Measurements from ENCODE around the gene LIMS1.
"Not testable (repeated sequence)": the region's sequence is repeated elsewhere in the genome, so short reads cannot be mapped to it uniquely, and the experiment has no call there.

LIMS1 gene

GRCh38 chr2:108627911-108628567, 93.8 kb downstream of the LIMS1 start:
- intact Hi-C loops (cut with DNase I), result no loop called here
- DNase-seq, result no peak

DNA sequence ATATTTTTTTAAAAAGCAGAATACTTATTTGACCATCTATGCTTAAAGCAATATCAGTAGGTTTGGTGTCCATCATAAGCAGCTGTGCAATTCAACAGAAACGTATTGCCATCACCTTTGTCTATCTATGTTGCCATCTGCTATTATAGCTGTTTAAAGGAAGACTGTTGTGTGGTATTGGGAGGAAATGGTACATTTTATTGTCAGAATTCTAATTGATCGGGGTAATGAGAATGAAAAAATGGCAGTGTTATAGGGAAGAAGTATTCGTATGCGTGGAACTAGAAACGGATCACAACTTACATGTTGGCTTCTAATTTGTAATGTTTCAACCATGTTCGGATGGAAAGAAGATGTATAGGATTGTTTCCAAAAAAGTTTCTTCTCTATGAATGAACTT, 94.7 kb downstream of the LIMS1 start:
- intact Hi-C loops (cut with DNase I), result no loop called here

DNA sequence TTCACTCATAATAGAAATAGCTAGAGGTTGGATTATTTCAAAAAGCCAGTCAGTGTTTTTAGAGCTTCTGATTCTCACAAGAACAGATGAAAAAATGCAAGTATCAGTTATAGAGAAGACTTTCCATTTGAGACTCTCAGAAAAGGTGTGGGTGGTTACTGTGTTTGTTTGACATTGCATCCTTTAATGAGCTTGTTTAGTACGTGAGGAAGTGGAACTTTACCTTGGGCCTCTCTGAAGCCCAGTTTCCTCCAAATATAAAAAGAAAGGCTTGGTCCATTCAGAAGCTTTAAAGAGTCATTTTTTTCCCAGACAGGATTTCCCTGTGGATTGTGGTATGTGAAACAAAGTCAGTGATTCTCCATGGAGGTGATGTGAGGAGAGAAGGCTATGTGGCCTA, 95.1 kb downstream of the LIMS1 start:
- intact Hi-C loops (cut with DNase I), result no loop called here
- no peak for DNase-seq

More for the DNA sequence above, 94.7 kb downstream of the LIMS1 start:
- DNase-seq, result no peak

DNA sequence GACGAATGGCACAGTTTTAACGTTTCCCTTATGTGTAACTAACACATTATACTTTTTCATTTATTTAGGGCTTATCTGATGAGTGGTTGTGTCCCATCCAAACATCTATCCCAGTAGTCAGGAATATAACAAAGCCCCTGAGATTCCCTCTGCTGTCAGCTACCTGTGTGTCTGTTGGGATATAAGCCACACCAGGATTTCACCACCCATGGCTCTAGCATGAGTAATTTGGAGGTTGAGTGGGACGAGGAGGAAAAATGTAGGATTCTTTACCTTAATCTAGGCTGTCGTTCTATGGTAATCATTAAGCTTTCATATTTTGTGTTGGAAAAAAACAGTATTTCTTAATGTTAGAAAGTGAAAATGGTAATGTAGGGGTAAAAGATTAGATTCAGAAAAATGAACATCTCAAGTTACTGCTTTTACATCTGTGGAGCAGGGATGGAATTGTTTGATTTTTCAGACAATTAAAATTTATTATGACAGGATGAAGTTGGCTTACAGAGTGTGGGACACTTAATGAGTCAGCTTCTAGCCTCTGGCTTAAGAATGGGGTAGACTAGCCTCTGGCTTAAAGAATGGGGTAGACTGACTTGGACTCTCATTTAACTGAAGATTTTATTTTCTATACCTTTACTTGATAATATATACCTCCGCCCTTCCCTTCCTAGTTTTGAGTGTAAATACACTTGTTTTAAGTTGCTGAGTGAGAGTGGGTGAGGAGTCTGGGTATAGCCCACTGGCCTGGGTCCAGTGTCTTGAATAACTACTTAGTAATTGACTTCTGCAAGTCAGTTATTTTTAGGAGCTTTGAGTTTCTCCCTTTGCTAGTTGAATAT, 96.5 kb downstream of the LIMS1 start:
- DNase-seq, result no peak
- intact Hi-C loops (cut with DNase I), result no loop called here

DNA sequence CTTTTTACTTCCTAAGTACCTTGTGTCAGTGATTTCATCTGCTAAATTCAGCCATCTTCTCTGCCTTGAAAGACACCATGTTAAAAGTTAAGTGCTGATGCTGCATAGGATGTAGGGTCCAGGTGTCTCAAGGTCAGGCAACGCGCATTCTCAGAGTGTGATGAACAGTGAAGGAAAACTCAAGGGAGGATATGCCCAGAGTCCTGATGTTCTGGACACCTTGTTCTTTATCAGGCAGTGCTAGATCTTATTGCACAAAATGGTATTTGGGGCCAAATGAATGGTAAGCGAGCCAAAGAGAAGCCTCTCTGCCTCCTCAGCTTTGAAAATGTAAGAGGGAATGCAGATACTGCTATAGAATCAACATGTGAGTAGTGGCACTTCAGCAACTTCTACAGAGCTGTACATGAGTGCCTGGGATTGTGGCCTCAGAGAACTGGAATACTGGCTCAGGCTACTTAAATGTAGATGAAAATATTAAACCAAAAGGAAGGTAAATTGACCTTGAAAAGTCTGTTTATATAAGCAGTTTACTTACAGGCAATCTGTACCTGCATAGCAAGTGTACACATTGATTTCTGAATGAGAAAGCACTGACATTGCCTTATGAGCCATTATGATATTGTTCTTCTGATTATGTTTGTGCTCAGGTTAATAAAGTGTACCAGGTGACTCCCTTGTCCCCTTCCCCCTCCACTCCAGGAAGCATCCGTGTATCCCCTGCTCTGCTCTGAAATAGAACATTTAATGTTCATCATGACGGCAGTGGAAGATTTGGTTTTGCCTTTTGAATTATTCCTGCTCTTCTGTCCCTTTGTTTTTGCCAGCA, 98.3 kb downstream of the LIMS1 start:
- intact Hi-C loops (cut with DNase I), result no loop called here
- no peak for DNase-seq

GRCh38 chr2:108633409-108633808, 99.1 kb downstream of the LIMS1 start:
- intact Hi-C loops (cut with DNase I), result no loop called here
- DNase-seq, result no peak

- intact Hi-C loops (cut with DNase I), result no loop called here
- peak in 1 of 10 donors; percentile 42 for DNase-seq
These were observed 99.7 kb downstream of the LIMS1 start for GRCh38 chr2:108634011-108634410.

GRCh38 chr2:108634576-108635160, 100.4 kb downstream of the LIMS1 start:
- intact Hi-C loops (cut with DNase I), result loop anchor here (5.0 kb wide), 1 partner anchor 32 kb away; no protein-coding TSS in a partner anchor
- peak in 1 of 10 donors; percentile 19 for DNase-seq

- DNase-seq, result peak in 1 of 10 donors; percentile 22
- intact Hi-C loops (cut with DNase I), result loop anchor here (5.0 kb wide), 1 partner anchor 33 kb away; no protein-coding TSS in a partner anchor
These were observed 101.5 kb downstream of the LIMS1 start for GRCh38 chr2:108635630-108636354.

DNA sequence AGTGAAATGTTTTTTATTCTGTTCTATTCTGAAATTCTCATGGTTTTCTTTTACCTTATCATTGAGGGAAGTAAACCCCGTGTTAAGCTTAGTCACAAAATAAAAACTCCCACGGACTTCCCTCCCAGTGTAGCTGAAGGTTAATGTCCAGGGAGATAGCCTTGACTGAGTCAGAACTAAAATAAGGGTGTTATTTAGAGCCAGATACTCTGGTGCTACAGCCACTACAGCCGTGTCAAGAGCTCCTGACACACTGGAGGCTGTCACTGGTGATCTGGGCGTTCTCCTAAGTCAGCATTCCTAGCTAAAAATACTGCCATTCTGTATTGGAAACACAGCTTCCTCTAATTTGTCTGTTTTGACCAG, 103.0 kb downstream of the LIMS1 start:
- intact Hi-C loops (cut with DNase I), result loop anchor here (5.0 kb wide), 1 partner anchor 35 kb away; no protein-coding TSS in a partner anchor
- peak in 1 of 10 donors; percentile 48 for DNase-seq

GRCh38 chr2:108640731-108641130, 106.5 kb downstream of the LIMS1 start:
- no peak for DNase-seq
- intact Hi-C loops (cut with DNase I), result no loop called here

DNA sequence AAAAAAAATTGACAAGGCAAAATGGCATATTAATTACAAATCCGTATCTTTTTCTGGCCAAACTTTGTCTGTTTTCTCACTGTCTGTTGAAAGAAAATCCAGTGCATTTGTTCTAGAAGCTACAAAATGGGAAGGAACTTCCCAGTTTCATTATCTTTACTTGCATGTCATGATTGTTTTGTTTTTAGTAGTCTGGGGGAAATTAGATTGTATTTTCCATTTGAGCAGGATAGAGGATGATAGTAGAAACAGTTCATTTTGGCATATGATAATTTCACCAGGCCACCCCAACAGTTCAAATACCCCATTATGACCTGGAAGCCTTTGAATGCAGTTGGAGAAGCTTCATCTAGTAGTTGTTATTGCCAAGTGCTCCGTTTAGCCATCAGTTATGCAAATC, 107.5 kb downstream of the LIMS1 start:
- no peak for DNase-seq
- intact Hi-C loops (cut with DNase I), result no loop called here

- intact Hi-C loops (cut with DNase I), result no loop called here
- DNase-seq, result peak in 1 of 10 donors; percentile 17
These were observed 109.1 kb downstream of the LIMS1 start for GRCh38 chr2:108643261-108643849.

DNA sequence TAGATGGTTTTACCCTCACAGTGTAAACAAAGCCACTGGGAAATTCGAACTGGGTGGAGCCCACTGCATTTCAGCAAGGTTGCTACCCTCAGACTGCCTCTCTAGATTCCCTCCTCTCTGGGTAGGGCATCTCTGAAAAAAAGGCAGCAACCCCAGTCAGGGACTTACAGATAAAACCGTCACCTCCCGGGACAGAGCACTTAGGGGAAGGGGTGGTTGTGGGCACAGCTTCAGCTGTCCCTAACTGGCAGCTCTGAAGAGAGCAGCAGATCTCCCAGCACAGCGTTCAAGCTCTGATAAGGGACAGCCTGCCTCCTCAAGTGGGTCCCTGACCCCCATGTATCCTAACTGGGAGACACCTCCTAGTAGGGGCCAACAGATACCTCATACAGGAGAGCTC, 109.6 kb downstream of the LIMS1 start:
- not testable (repeated sequence) for DNase-seq

DNA sequence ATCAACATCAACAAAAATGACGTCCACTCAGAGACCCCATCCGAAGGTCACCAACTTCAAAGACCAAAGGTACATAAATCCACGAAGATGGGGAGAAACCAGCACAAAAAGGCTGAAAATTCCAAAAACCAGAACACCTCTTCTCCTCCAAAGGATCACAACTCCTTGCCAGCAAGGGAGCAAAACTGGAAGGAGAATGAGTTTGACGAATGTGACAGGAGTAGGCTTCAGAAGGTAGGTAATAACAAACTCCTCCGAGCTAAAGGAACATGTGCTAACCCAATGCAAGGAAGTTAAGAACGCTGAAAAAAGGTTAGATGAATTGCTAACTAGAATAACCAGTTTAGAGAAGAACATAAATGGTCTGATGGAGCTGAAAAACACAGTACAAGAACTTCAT, 110.2 kb downstream of the LIMS1 start:
- intact Hi-C loops (cut with DNase I); DNase-seq: not testable (repeated sequence)

More for the DNA sequence above, 109.6 kb downstream of the LIMS1 start:
- intact Hi-C loops (cut with DNase I), result not testable (repeated sequence)

DNA sequence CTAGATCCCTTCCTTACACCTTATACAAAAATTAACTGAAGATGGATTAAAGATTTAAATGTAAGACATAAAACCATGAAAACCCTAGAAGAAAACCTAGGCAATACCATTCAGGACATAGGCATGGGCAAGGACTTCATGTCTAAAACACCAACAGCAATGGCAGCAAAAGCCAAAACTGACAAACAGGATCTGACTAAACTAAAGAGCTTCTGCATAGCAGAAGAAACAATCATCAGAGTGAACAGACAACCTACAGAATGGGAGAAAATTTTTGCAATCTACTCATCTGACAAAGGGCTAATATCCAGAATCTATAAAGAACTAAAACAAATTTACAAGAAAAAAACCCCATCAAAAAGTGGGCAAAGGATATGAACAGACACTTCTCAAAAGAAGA, 114.5 kb downstream of the LIMS1 start:
- DNase-seq; intact Hi-C loops (cut with DNase I): not testable (repeated sequence)

- intact Hi-C loops (cut with DNase I), result not testable (repeated sequence)
- peak in 1 of 10 donors; percentile 18 for DNase-seq
These were observed 116.2 kb downstream of the LIMS1 start for GRCh38 chr2:108650465-108650864.

DNA sequence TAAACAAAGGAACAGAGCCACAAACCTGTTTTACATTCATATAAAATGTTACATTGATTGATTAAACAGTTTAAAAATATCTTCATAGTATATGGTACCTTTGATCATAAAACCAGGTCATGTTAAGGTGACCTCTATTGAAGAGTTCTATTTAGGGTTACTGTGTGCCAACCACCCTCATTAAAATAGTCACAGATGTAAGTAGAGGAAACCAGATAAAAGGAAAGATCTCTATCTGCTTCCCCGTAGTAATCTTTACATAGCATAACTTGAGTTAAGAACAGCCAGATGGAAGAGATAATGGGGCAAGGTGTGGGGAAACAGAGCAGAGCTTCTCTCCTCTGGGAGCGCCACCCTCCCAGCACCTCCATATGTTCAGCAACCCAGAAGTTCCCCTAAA, 117.2 kb downstream of the LIMS1 start:
- DNase-seq, result not testable (repeated sequence)

DNA sequence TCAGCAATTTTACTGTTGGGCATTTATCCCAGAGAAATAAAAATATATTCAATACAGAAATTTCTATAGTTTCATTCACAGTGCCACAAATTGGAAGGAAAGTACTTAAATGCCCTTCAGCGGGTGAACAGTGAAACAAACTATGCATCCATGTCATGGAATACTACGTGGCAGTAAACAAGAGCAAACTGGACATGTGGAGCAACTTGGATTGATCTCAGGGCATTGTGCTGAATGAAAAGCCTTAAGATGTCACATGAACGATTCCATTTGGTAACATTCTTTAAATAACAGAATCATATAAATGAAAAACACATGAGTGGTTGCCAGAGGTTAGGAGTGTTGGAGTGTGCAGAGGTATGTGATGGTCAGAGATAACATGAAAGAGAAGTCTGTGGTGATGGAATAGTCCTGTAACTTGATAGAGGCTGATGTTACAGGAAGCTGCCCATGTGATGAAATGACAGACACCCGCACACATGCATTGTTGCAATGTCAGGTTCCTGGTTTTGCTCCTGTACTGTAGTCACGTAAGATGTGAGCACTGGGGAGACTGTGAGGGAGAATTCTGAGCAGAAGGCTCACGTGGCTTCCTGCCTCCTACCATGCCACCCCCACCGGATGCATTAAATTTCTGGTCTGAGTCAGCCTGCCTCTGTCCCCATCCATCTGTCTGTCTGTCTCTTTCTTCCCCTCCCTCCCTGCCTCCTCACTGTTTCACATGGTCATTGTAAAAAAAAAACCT, 118.1 kb downstream of the LIMS1 start:
- DNase-seq; intact Hi-C loops (cut with DNase I): not testable (repeated sequence)

More for the DNA sequence above, 117.2 kb downstream of the LIMS1 start:
- intact Hi-C loops (cut with DNase I), result not testable (repeated sequence)

All from posterior cingulate gyrus (tissue), 11 donors.